ENCODE data around the gene SELENOO. TPM values are rescaled to one million over a fixed set of nuclear protein-coding genes. Genes with fewer than 3 reads are reported as not detected.

The SELENOO gene
- total and polyA plus RNA-seq, 8 donors = 18.5 to 28.9 (median 21.8) TPM

GRCh38 chr22:50218996-50219727, 18.4 kb downstream of the SELENOO start:
- ATAC-seq = peak; percentile 78
- no peaks in the 10 kb centered on the region for H3K9me3 ChIP-seq
- H3K27ac ChIP-seq = no peak overlapping the region
- intact Hi-C loops (cut with DNase I) = no loop called here
- H3K4me1 ChIP-seq = peaks cover 0 to 7% of the 10 kb centered on the region in 2 donors
- TF ChIP-seq CTCF (IDR thresholded peaks at IDR 0.05) = no peak
- peaks cover 0 to 99% of the 10 kb centered on the region in 2 donors for H3K36me3 ChIP-seq
- peak in 3 of 4 donors; percentile 83 to 90 (median 84) for DNase-seq
- no peaks in the 10 kb centered on the region for H3K27me3 ChIP-seq
- H3K4me3 ChIP-seq = no peak overlapping the region

GRCh38 chr22:50219800-50220602, 19.2 kb downstream of the SELENOO start:
- DNase-seq = no peak
- H3K4me1 ChIP-seq = peaks cover 0 to 7% of the 10 kb centered on the region in 2 donors
- H3K27ac ChIP-seq = no peak overlapping the region
- H3K9me3 ChIP-seq = no peaks in the 10 kb centered on the region
- no peak for ATAC-seq
- no peak for TF ChIP-seq CTCF (IDR thresholded peaks at IDR 0.05)
- no peak overlapping the region for H3K4me3 ChIP-seq
- intact Hi-C loops (cut with DNase I) = no loop called here
- peaks cover 0 to 100% of the 10 kb centered on the region in 2 donors for H3K36me3 ChIP-seq
- no peaks in the 10 kb centered on the region for H3K27me3 ChIP-seq

- DNase-seq = no peak
- H3K27ac ChIP-seq = no peak overlapping the region
- intact Hi-C loops (cut with DNase I) = no loop called here
- ATAC-seq = no peak
- peaks cover 0 to 7% of the 10 kb centered on the region in 2 donors for H3K4me1 ChIP-seq
- TF ChIP-seq CTCF (IDR thresholded peaks at IDR 0.05) = no peak
- H3K27me3 ChIP-seq = no peaks in the 10 kb centered on the region
- peaks cover 0 to 100% of the 10 kb centered on the region in 2 donors for H3K36me3 ChIP-seq
- H3K4me3 ChIP-seq = no peak overlapping the region
- H3K9me3 ChIP-seq = no peaks in the 10 kb centered on the region
Measured at GRCh38 chr22:50220603-50221409, 20.0 kb downstream of the SELENOO start.

- no peaks in the 10 kb centered on the region for H3K9me3 ChIP-seq
- intact Hi-C loops (cut with DNase I) = no loop called here
- no peak overlapping the region for H3K27ac ChIP-seq
- peaks cover 0 to 7% of the 10 kb centered on the region in 2 donors for H3K4me1 ChIP-seq
- no peaks in the 10 kb centered on the region for H3K27me3 ChIP-seq
- DNase-seq (no peak), ATAC-seq (no peak)
- no peak overlapping the region for H3K4me3 ChIP-seq
- H3K36me3 ChIP-seq = peaks cover 0 to 98% of the 10 kb centered on the region in 2 donors
- TF ChIP-seq CTCF (IDR thresholded peaks at IDR 0.05) = no peak
Measured at GRCh38 chr22:50221410-50222300, 20.8 kb downstream of the SELENOO start.
